ENCODE results near the gene DENND5A.

GRCh38 chr11:9314291-9315077 is 49.3 kb upstream of the DENND5A start, which contains the start of gene TMEM41B:
- TF ChIP-seq CTCF (IDR thresholded peaks at IDR 0.05) (peak in 2 of 4 experiments; percentile 9 to 21), POLR2A (IDR thresholded peaks at IDR 0.05) (peak; percentile 84 to 85)
